ENCODE results near the gene ERCC3. TPM values are rescaled to one million over a fixed set of nuclear protein-coding genes. Genes with fewer than 3 reads are reported as not detected.

Gene ERCC3
- total and polyA plus RNA-seq, 4 experiments from 2014 or later: 22.3 to 62.9 (median 44.3) TPM

- ChIA-PET POLR2A (ENCODE audit: partially characterized antibody) (no interaction called here), CTCF (ENCODE audit: partially characterized antibody) (no interaction called here)
- peaks cover 23 to 27% (median 26%) of the 10 kb centered on the region in 4 donors for H3K4me1 Mint-ChIP-seq
- Histone ChIP-seq H3K27ac (ENCODE audit: low read depth, low read length) (no peak overlapping the region), H3K4me1 (ENCODE audit: insufficient read depth, low read length) (no peaks in the 10 kb centered on the region), H3K9me3 (ENCODE audit: control insufficient read depth in 1 of 2, low read length in 2 of 2) (no peaks in the 10 kb centered on the region), H3K36me3 (ENCODE audit: insufficient read depth, low read length) (peaks cover 65% of the 10 kb centered on the region), H3K4me3 (ENCODE audit: low read length in 2 of 2) (no peak overlapping the region), H3K27me3 (ENCODE audit: insufficient read depth, low read length) (no peaks in the 10 kb centered on the region)
- intact Hi-C loops (cut with micrococcal nuclease): no loop called here
- H3K4me3 Mint-ChIP-seq: no peak overlapping the region
- DNase-seq: no peak
- peaks cover 0 to 6% (median under 1%) of the 10 kb centered on the region in 8 donors for H3K9me3 Mint-ChIP-seq
- H3K27ac Mint-ChIP-seq: peak overlapping the region in 2 of 7 donors; percentile 4 to 39
- H3K27me3 Mint-ChIP-seq: no peaks in the 10 kb centered on the region
- H3K36me3 Mint-ChIP-seq: peaks cover 76 to 91% of the 10 kb centered on the region in 2 donors
Measured at GRCh38 chr2:127280693-127281092, 13.3 kb downstream of the ERCC3 start.

GRCh38 chr2:127279781-127280180 is 14.2 kb downstream of the ERCC3 start:
- ChIA-PET CTCF (ENCODE audit: partially characterized antibody) (no interaction called here), POLR2A (ENCODE audit: partially characterized antibody) (no interaction called here)
- H3K36me3 Mint-ChIP-seq: peaks cover 79 to 91% of the 10 kb centered on the region in 2 donors
- no peak overlapping the region for H3K27ac ChIP-seq (ENCODE audit: low read depth, low read length)
- no peaks in the 10 kb centered on the region for H3K4me1 ChIP-seq (ENCODE audit: insufficient read depth, low read length)
- H3K4me3 Mint-ChIP-seq: no peak overlapping the region
- H3K9me3 ChIP-seq (ENCODE audit: control insufficient read depth in 1 of 2, low read length in 2 of 2): no peaks in the 10 kb centered on the region
- no peaks in the 10 kb centered on the region for H3K27me3 ChIP-seq (ENCODE audit: insufficient read depth, low read length)
- no peak overlapping the region for H3K27ac Mint-ChIP-seq
- no peak overlapping the region for H3K4me3 ChIP-seq (ENCODE audit: low read length in 2 of 2)
- DNase-seq: no peak
- intact Hi-C loops (cut with micrococcal nuclease): no loop called here
- no peaks in the 10 kb centered on the region for H3K27me3 Mint-ChIP-seq
- peaks cover 69% of the 10 kb centered on the region for H3K36me3 ChIP-seq (ENCODE audit: insufficient read depth, low read length)
- peaks cover 0 to 6% (median under 1%) of the 10 kb centered on the region in 8 donors for H3K9me3 Mint-ChIP-seq
- H3K4me1 Mint-ChIP-seq: peaks cover 23 to 31% (median 26%) of the 10 kb centered on the region in 4 donors

- CTCF ChIA-PET (ENCODE audit: partially characterized antibody): no interaction called here
- Mint-ChIP-seq H3K36me3 (peaks cover 74 to 87% of the 10 kb centered on the region in 2 donors), H3K9me3 (peaks cover 0 to 2% (median under 1%) of the 10 kb centered on the region in 8 donors), H3K27ac (peak overlapping the region in 1 of 7 donors; percentile 75), H3K4me3 (no peak overlapping the region), H3K4me1 (peaks cover 20 to 26% (median 22%) of the 10 kb centered on the region in 4 donors), H3K27me3 (no peaks in the 10 kb centered on the region)
- Histone ChIP-seq H3K4me3 (ENCODE audit: low read length in 2 of 2) (no peak overlapping the region), H3K9me3 (ENCODE audit: control insufficient read depth in 1 of 2, low read length in 2 of 2) (no peaks in the 10 kb centered on the region), H3K4me1 (ENCODE audit: insufficient read depth, low read length) (no peaks in the 10 kb centered on the region), H3K27me3 (ENCODE audit: insufficient read depth, low read length) (no peaks in the 10 kb centered on the region), H3K36me3 (ENCODE audit: insufficient read depth, low read length) (peaks cover 66% of the 10 kb centered on the region), H3K27ac (ENCODE audit: low read depth, low read length) (no peak overlapping the region)
- POLR2A ChIA-PET (ENCODE audit: partially characterized antibody): interaction anchor here (0.6 to 1.2 kb wide), 2 partner anchors 15 to 37 kb away, joined by 3 read pairs; partner anchors contain the start of gene ERCC3
- intact Hi-C loops (cut with micrococcal nuclease): no loop called here
- DNase-seq: no peak
Measured at GRCh38 chr2:127278959-127279358, 15.0 kb downstream of the ERCC3 start.

- H3K27me3 ChIP-seq (ENCODE audit: insufficient read depth, low read length): no peaks in the 10 kb centered on the region
- DNase-seq: no peak
- Mint-ChIP-seq H3K4me1 (peaks cover 7 to 15% (median 11%) of the 10 kb centered on the region in 4 donors), H3K27ac (peak overlapping the region in 2 of 7 donors; percentile 15 to 44), H3K36me3 (peaks cover 71 to 82% of the 10 kb centered on the region in 2 donors), H3K9me3 (peaks cover 0 to 3% (median 0%) of the 10 kb centered on the region in 8 donors), H3K27me3 (no peaks in the 10 kb centered on the region), H3K4me3 (no peak overlapping the region)
- ChIA-PET POLR2A (ENCODE audit: partially characterized antibody) (no interaction called here), CTCF (ENCODE audit: partially characterized antibody) (no interaction called here)
- no peak overlapping the region for H3K27ac ChIP-seq (ENCODE audit: low read depth, low read length)
- no peaks in the 10 kb centered on the region for H3K4me1 ChIP-seq (ENCODE audit: insufficient read depth, low read length)
- H3K4me3 ChIP-seq (ENCODE audit: low read length in 2 of 2): no peak overlapping the region
- intact Hi-C loops (cut with micrococcal nuclease): no loop called here
- peaks cover 62% of the 10 kb centered on the region for H3K36me3 ChIP-seq (ENCODE audit: insufficient read depth, low read length)
- H3K9me3 ChIP-seq (ENCODE audit: control insufficient read depth in 1 of 2, low read length in 2 of 2): no peaks in the 10 kb centered on the region
Measured at GRCh38 chr2:127277028-127277427, 16.9 kb downstream of the ERCC3 start.

- ChIA-PET CTCF (ENCODE audit: partially characterized antibody) (no interaction called here), POLR2A (ENCODE audit: partially characterized antibody) (no interaction called here)
- peaks cover 64% of the 10 kb centered on the region for H3K36me3 ChIP-seq (ENCODE audit: insufficient read depth, low read length)
- no peak overlapping the region for H3K4me3 Mint-ChIP-seq
- H3K27me3 ChIP-seq (ENCODE audit: insufficient read depth, low read length): no peaks in the 10 kb centered on the region
- peaks cover 0 to 3% (median 0%) of the 10 kb centered on the region in 8 donors for H3K9me3 Mint-ChIP-seq
- H3K9me3 ChIP-seq (ENCODE audit: control insufficient read depth in 1 of 2, low read length in 2 of 2): no peaks in the 10 kb centered on the region
- H3K4me1 ChIP-seq (ENCODE audit: insufficient read depth, low read length): no peaks in the 10 kb centered on the region
- no peak overlapping the region for H3K27ac ChIP-seq (ENCODE audit: low read depth, low read length)
- no peak overlapping the region for H3K4me3 ChIP-seq (ENCODE audit: low read length in 2 of 2)
- H3K27me3 Mint-ChIP-seq: no peaks in the 10 kb centered on the region
- no peak for DNase-seq
- peaks cover 0 to 10% (median 6%) of the 10 kb centered on the region in 4 donors for H3K4me1 Mint-ChIP-seq
- intact Hi-C loops (cut with micrococcal nuclease): no loop called here
- no peak overlapping the region for H3K27ac Mint-ChIP-seq
- peaks cover 72 to 79% of the 10 kb centered on the region in 2 donors for H3K36me3 Mint-ChIP-seq
Measured at GRCh38 chr2:127275789-127276188, 18.2 kb downstream of the ERCC3 start.

- intact Hi-C loops (cut with micrococcal nuclease): no loop called here
- Histone ChIP-seq H3K4me1 (ENCODE audit: insufficient read depth, low read length) (no peaks in the 10 kb centered on the region), H3K27me3 (ENCODE audit: insufficient read depth, low read length) (no peaks in the 10 kb centered on the region), H3K27ac (ENCODE audit: low read depth, low read length) (no peak overlapping the region), H3K36me3 (ENCODE audit: insufficient read depth, low read length) (peaks cover 67% of the 10 kb centered on the region), H3K9me3 (ENCODE audit: control insufficient read depth in 1 of 2, low read length in 2 of 2) (no peaks in the 10 kb centered on the region), H3K4me3 (ENCODE audit: low read length in 2 of 2) (no peak overlapping the region)
- Mint-ChIP-seq H3K36me3 (peaks cover 74 to 80% of the 10 kb centered on the region in 2 donors), H3K27ac (peak overlapping the region in 2 of 7 donors; percentile 6 to 55), H3K27me3 (no peaks in the 10 kb centered on the region), H3K4me3 (no peak overlapping the region), H3K4me1 (peaks cover 0 to 10% (median 6%) of the 10 kb centered on the region in 4 donors), H3K9me3 (peaks cover 0 to 1% (median 0%) of the 10 kb centered on the region in 8 donors)
- POLR2A ChIA-PET (ENCODE audit: partially characterized antibody): no interaction called here
- CTCF ChIA-PET (ENCODE audit: partially characterized antibody): no interaction called here
- no peak for DNase-seq
Measured at GRCh38 chr2:127275356-127275755, 18.6 kb downstream of the ERCC3 start.

GRCh38 chr2:127270663-127271062 is 23.3 kb downstream of the ERCC3 start:
- intact Hi-C loops (cut with micrococcal nuclease): no loop called here
- Mint-ChIP-seq H3K4me3 (no peak overlapping the region), H3K4me1 (peaks cover 0 to 4% (median under 1%) of the 10 kb centered on the region in 4 donors), H3K9me3 (peaks cover 0 to 1% (median 0%) of the 10 kb centered on the region in 8 donors), H3K36me3 (peaks cover 68 to 73% of the 10 kb centered on the region in 2 donors), H3K27me3 (no peaks in the 10 kb centered on the region), H3K27ac (peak overlapping the region in 1 of 7 donors; percentile 14)
- no peaks in the 10 kb centered on the region for H3K27me3 ChIP-seq (ENCODE audit: insufficient read depth, low read length)
- CTCF ChIA-PET (ENCODE audit: partially characterized antibody): no interaction called here
- POLR2A ChIA-PET (ENCODE audit: partially characterized antibody): no interaction called here
- peaks cover 55% of the 10 kb centered on the region for H3K36me3 ChIP-seq (ENCODE audit: insufficient read depth, low read length)
- no peaks in the 10 kb centered on the region for H3K9me3 ChIP-seq (ENCODE audit: control insufficient read depth in 1 of 2, low read length in 2 of 2)
- H3K4me3 ChIP-seq (ENCODE audit: low read length in 2 of 2): no peak overlapping the region
- no peak for DNase-seq
- no peak overlapping the region for H3K27ac ChIP-seq (ENCODE audit: low read depth, low read length)
- no peaks in the 10 kb centered on the region for H3K4me1 ChIP-seq (ENCODE audit: insufficient read depth, low read length)

Measured in CD4-positive, alpha-beta memory T cell (primary cell).